Right forelimb (tissue), 1 donor: ENCODE results near the gene IL1RL1.

Experiments
- DNase-seq: peaks from one replicate; pipeline ENCODE4 v3.0.0-alpha.2; 2018

Gene IL1RL1

GRCh38 chr2:102310964-102311640 is at the start of gene IL1RL1:
TSS of gene IL1RL1 (plus strand) at chr2:102311563. CDS start at chr2:102338265, 26,702 bp downstream.
- no peak for DNase-seq

DNA sequence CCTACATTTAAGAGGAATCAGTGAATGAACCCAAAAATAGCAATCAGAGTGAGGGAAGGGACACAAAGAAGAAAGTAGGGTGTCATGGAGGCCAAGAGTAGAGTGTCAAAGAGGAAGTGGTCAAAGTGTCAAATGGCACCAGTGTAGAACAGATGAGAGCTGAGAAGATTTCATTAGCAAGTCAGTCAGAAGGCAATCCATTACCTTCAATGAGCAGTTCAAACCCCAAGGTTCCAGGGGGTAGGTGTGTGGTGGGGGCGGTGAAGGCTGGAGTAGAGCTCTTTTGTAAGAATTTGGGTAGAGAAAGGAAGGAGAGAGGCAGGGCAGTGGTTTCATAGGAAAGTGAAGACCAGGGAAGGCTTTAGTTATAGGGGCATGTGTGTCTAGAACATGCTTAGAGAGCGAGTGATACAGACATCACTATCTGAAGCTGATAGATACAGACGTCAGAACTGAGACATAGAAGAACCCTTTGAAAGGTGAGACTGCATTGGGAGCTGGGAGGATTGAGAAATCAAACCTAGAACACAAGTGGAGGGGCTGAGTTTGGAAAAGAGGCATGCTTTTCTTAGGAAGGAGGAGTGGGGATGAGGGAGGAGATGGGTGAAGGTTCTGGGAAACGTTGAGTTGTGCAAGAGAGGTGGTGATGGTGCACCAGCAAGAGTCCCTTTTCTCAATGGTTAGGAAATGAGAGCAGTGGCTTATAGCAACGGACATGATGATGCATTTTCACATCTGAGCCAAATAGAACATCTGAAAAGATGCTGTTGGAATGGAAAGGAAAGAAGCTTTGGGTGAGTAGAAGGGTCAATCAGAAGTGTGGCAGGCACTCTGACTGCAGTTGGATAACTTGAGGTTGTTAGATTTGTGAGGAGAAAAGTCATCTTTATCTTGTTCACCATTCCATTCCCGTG is 48.9 kb upstream of the IL1RL1 start:
- no peak for DNase-seq

- no peak for DNase-seq
These were observed 46.4 kb upstream of the IL1RL1 start for GRCh38 chr2:102264952-102265351.

- DNase-seq = no peak
These were observed 45.2 kb upstream of the IL1RL1 start for GRCh38 chr2:102266204-102266603.

- DNase-seq = no peak
These were observed 43.6 kb upstream of the IL1RL1 start for GRCh38 chr2:102267774-102268173.

GRCh38 chr2:102268510-102269199 is 42.7 kb upstream of the IL1RL1 start:
- DNase-seq = no peak

DNA sequence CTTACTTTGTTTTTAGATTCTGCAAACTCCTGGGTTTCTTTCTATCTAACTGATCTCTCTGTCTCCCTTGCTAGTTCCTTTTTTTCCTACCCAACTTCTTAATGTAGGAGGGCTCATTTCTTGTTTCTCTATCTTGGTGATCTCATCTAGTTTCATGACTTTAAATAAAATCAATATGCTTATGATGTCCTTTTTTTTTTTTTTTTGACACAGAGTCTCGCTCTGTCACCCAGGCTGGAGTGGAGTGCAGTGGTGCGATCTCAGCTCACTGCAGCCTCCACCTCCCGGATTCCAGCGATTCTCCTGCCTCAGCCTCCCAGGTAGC is 42.2 kb upstream of the IL1RL1 start:
- no peak for DNase-seq

DNA sequence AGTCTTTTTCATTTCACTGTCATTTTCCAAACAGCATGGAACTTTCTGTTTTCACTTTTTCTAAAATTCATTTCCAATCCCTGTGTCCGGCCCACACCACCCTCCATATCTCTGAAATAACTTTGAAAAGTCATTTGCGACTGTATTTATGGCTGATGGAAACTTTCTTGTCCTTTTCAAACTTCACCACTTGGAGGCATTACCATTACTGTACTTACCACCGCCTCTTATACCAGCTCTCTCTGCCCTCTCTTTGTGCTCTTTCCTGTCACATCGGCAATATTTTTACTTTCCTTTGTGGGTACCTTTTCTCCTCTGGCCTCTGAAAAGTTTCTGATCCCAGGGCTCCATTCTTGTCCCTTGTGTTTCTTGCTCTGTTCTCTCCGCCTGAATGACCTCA is 39.5 kb upstream of the IL1RL1 start:
- no peak for DNase-seq

DNA sequence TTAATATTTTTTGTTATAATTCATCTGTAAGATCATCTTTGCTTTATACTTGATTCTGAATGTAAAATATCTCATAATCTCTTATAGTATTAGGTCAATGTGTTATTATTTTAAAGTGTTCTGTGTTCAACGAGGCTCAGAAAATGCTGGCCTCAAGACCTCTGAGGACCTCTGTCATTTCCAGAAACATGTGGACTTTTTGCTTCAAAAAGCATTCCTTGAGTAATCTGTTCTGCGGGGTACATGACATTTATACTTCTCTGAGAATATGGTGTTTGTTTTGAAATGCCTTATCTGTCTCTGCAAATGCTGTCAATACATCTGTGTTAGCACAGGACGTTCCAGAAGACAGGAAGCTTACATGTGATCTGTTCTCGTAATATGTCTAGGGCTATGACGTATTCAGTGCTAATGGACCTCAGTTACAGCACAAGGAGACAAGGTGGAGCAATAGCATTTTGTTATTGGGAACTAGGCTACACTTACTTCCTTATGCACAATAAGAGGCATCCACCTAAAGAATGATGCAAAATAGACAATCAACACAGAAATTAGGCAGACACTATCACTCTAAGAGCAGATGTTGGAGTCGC is 37.6 kb upstream of the IL1RL1 start:
- DNase-seq = no peak

- no peak for DNase-seq
These were observed 34.7 kb upstream of the IL1RL1 start for GRCh38 chr2:102276549-102277201.

GRCh38 chr2:102277202-102277700 is 34.1 kb upstream of the IL1RL1 start:
- DNase-seq = no peak

- no peak for DNase-seq
These were observed 32.5 kb upstream of the IL1RL1 start for GRCh38 chr2:102278720-102279390.

DNA sequence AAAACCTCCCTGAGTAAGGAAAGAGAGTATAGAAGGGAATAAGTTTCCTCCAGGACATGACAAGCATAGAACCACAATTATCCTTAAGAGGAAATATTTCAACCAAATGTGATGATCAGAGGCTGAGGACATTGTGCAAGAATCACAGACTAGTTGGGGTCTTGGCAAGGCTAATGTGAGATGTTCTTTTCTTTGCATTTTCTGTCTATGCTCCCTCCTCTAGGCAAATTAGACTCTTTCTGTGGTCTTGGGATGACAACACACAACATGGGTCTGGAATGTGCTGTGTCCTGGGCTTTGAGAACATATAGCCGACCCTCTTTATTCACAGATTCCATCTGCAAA is 32.0 kb upstream of the IL1RL1 start:
- no peak for DNase-seq

DNA sequence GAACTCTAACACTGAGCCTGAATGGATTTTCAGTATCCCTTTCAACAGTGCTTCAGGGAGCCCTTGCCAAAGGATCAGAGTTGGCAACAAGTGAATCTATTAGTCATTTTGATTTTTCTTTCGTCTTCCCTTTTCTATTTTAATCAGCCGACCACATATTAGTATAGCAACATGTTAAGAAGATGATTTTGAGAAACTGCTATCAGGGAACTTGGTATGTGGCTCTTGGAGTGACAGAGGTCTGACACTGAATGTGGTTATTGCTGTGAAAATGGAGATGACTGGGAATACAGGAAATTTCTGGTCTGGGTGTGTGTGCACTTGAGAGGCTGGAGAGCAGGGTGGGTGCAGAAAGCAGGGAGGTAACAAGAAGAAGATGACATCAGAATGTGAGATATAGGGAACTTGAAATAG is 28.7 kb upstream of the IL1RL1 start:
- DNase-seq = no peak

GRCh38 chr2:102283996-102284395 is 27.4 kb upstream of the IL1RL1 start:
- DNase-seq = no peak

DNA sequence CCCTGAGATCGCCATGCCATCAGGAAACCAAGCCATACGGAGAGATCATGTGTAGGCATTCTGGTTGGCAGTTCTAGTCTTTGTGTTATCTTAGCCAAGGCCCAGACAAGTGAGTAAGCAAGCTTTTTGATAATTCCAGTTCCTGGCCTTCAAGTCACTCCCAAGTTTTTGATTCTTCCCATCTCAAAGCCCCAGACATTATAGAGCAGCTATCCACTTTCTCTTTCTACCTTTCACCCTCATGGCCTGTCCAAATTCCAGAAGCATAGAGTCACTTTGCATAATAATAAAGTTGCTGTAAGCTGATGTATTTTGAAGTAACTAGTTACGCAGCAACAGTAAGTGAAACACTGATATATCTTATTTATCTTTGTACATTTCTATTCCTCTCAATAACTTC is 26.8 kb upstream of the IL1RL1 start:
- no peak for DNase-seq

DNA sequence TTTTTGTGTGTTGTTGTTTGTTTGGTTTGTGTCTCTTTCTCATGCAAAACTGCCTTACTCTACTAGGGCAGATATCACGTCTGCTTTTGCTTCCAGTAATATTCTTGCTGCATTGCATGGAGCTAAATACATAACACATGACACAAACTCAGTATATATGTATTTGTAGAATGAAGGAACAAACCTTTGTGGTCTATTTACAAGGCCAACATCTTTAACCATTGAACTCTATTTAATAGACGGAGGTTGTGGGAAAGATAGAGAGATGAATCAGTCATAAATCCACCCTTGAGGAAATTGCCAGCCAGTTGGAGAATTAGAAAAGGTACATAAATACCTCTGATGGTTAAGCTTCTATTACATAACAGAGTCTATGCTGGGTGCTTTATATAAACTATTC is 26.0 kb upstream of the IL1RL1 start:
- DNase-seq = no peak

DNA sequence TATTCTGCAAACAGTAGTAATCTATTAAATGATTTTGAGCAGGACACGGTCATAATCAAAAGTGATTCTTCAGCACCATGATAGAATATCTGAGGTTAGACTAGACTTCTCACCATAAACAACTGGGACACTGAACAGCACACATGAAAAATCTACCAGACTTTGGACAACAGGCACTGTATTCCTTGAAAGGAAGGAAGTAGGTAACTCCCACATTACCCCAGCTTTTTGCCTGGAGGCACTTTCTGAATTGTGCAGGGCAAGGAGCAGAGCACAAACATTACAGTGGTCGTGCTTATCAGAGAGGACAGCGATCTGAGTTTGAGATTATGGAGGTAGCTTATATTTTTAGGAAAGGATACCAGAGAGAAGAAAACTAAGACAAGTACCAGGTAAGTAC is 25.3 kb upstream of the IL1RL1 start:
- DNase-seq = no peak

DNA sequence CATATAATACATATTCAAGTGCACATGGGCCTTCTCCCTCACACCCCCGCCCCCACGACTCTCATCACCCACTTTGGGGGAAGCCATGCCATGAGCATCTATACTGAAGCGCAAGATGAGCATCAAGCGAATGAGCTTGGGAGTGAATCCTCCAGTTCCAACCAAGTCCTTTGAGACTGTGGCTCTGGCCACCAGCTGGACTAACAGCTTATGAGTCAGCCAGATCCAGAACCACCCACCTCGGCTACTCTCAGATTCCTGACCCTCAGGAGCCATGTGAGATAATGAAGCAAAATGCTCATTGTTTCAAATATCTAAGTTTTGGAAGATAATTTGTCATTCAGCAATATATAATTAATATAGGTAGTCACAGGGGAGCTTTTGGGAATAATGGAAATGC is 22.2 kb upstream of the IL1RL1 start:
- DNase-seq = no peak

DNA sequence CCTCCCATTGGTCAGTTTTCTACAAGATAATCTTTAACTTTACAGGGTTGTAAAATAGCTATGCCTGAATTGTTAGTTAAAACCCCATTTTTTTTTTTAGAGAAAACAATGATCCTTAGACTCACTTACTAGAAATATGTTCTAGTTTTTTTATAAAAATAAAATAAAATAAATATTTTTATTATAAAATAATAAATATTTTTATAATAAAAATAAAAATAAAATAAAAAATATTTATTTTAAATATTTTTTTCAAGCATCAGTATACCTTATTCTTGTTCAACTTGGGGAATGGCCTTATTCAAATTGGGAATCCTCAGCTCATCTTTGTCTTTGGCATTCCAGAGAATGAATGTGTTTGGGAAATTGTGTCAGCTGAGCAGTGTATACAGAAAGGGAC is 20.8 kb upstream of the IL1RL1 start:
- no peak for DNase-seq

DNA sequence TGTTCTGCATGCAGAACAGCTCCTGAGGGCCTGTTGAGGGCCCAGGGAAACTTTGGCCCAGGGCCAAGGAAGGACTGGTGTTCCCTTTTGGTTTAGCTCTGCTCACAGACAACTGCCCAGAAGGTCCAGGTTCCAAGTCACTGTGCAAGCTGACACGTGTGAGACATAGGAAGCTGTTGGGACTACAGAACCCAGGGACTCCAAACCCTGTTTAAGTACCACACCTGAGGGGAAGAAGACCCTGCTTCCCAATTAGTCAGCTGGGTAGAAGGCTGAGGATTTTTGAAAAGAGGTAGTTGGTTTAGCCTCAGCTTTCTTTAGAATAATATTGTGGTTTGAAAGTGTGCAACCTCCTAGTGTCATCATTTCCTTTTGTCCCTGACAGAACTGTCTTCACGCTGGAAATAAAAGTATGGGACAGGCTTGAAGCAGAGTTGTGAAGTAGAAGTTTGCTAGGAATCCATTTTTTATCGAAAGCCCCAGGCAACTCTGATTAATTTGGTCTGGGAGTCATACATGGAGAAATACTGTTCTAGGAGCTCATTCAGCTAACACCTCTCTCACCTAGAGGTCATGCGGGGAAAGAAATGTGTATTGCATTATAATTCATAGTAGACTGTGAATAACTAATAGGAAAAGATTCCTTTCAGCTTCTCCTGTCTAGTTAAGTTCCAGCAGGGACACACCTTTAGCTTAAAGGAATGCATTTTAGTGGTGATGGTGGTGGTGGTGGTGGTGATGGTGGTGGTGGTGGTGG is 19.9 kb upstream of the IL1RL1 start:
- no peak for DNase-seq
